Ishikawa (cell line): Measurements from ENCODE around the gene RAB1B.

Experiments used
- CEBPB ChIP-seq: IDR thresholded peaks from 2 replicates; pipeline ENCODE4 v1.6.1; 2012
- EGR1 ChIP-seq: IDR thresholded peaks from 2 replicates; pipeline ENCODE4 v1.6.1; 2012
- EP300 ChIP-seq: IDR thresholded peaks from 2 replicates; pipeline ENCODE4 v1.6.1; 2012; ENCODE audit warnings: borderline replicate concordance
- FOXM1 ChIP-seq: IDR thresholded peaks from 2 replicates; pipeline ENCODE4 v1.6.1; 2012; ENCODE audit warnings: low read depth, borderline replicate concordance
- NFIC ChIP-seq: IDR thresholded peaks from 2 replicates; pipeline ENCODE4 v1.6.1; 2012
- RAD21 ChIP-seq: IDR thresholded peaks from 2 replicates; pipeline ENCODE4 v1.6.1; 2012; ENCODE audit warnings: low read depth
- TAF1 ChIP-seq: IDR thresholded peaks from 2 replicates; pipeline ENCODE4 v1.6.1; 2012; ENCODE audit warnings: low read depth, mild to moderate bottlenecking
- TCF12 ChIP-seq: IDR thresholded peaks from 2 replicates; pipeline ENCODE4 v1.6.1; 2012; ENCODE audit warnings: low read depth
- TEAD4 ChIP-seq: IDR thresholded peaks from 2 replicates; pipeline ENCODE4 v1.6.1; 2012
- YY1 ChIP-seq: IDR thresholded peaks from 2 replicates; pipeline ENCODE4 v1.6.1; 2012; ENCODE audit warnings: low read depth
- ZBTB7A ChIP-seq: IDR thresholded peaks from 2 replicates; pipeline ENCODE4 v1.6.1; 2012; ENCODE audit warnings: low read depth
- TF ChIP-seq, protein P1 (sequence below): IDR thresholded peaks from 2 replicates; pipeline ENCODE4 v1.6.1; 2012; ENCODE audit warnings: low read depth, mild to moderate bottlenecking
- TF ChIP-seq, protein P2 (sequence below): IDR thresholded peaks from 2 replicates; pipeline ENCODE4 v1.6.1; 2012
- TF ChIP-seq, protein P3 (sequence below): IDR thresholded peaks from 2 replicates; pipeline ENCODE4 v1.6.1; 2012

DNA sequence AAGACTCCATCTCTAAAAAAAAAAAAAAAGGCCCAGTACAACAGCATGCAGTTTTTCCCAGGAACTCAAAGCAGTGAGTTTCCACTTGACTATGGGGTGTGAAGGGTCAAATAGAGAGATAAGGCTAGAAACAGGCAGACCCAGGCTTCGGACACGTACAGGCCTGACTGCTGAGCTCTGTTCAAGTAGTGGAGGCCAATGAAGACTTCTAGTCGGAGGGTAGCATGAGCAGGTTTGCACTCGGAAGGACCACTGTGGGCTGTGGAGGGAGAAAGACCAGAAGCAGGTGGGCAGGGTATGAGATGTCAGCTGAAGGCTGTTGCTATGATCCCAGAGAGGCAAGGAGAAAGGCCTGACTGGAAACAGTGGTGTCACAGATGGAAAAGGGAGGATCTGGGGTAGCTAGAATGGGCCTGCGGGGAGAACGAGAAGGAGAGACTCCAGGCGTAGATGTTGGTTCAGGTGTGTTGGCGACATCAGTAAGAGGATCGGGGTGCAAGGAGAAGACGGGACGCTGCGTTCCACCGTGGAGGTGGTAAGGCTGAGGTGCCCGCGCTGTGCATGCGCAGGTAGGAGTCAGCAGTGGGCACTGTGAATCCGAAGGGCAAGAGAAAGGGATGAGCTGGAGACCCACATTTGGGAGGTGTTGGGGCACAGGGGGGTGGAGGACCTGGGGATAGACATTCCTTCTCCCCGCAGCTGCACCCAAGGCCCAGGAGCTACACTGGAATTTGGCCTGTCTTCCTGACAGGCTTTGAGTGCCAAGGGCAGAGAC, 49.4 kb upstream of the RAB1B start:
- TF ChIP-seq TEAD4 (no peak), RAD21 (no peak), CEBPB (no peak), YY1 (no peak), TAF1 (no peak), EP300 (no peak), EGR1 (no peak), FOXM1 (no peak), NFIC (no peak), TCF12 (no peak), ZBTB7A (no peak)
- TF ChIP-seq, protein P1, sequence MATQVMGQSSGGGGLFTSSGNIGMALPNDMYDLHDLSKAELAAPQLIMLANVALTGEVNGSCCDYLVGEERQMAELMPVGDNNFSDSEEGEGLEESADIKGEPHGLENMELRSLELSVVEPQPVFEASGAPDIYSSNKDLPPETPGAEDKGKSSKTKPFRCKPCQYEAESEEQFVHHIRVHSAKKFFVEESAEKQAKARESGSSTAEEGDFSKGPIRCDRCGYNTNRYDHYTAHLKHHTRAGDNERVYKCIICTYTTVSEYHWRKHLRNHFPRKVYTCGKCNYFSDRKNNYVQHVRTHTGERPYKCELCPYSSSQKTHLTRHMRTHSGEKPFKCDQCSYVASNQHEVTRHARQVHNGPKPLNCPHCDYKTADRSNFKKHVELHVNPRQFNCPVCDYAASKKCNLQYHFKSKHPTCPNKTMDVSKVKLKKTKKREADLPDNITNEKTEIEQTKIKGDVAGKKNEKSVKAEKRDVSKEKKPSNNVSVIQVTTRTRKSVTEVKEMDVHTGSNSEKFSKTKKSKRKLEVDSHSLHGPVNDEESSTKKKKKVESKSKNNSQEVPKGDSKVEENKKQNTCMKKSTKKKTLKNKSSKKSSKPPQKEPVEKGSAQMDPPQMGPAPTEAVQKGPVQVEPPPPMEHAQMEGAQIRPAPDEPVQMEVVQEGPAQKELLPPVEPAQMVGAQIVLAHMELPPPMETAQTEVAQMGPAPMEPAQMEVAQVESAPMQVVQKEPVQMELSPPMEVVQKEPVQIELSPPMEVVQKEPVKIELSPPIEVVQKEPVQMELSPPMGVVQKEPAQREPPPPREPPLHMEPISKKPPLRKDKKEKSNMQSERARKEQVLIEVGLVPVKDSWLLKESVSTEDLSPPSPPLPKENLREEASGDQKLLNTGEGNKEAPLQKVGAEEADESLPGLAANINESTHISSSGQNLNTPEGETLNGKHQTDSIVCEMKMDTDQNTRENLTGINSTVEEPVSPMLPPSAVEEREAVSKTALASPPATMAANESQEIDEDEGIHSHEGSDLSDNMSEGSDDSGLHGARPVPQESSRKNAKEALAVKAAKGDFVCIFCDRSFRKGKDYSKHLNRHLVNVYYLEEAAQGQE = no peak
- TF ChIP-seq, protein P2, sequence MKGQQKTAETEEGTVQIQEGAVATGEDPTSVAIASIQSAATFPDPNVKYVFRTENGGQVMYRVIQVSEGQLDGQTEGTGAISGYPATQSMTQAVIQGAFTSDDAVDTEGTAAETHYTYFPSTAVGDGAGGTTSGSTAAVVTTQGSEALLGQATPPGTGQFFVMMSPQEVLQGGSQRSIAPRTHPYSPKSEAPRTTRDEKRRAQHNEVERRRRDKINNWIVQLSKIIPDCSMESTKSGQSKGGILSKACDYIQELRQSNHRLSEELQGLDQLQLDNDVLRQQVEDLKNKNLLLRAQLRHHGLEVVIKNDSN = no peak
- TF ChIP-seq, protein P3, sequence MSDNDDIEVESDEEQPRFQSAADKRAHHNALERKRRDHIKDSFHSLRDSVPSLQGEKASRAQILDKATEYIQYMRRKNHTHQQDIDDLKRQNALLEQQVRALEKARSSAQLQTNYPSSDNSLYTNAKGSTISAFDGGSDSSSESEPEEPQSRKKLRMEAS = no peak
